Parathyroid adenoma (tissue), 2 donors: ENCODE measurements around the gene C2orf92.

ENCODE experiments used
- H2AFZ ChIP-seq: fragments of 300-600 bp; sonication (generic); one replicate; pipeline ENCODE4 v1.7.0; 2017; ENCODE audit warnings: antibody characterized with exemption, mild to moderate bottlenecking
- H3K27ac ChIP-seq: fragments of 300-600 bp; sonication (generic); one replicate; pipeline ENCODE4 v1.7.0; 2017
- H3K27me3 ChIP-seq: fragments of 300-600 bp; sonication (generic); one replicate; pipeline ENCODE4 v1.7.0; 2017; ENCODE audit warnings: low read length; ENCODE audit not compliant: control insufficient read depth, insufficient read depth
- H3K36me3 ChIP-seq: fragments of 300-600 bp; sonication (generic); one replicate; pipeline ENCODE4 v1.7.0; 2017; ENCODE audit warnings: low read length; ENCODE audit not compliant: control insufficient read depth, insufficient read depth
- H3K4me1 ChIP-seq: fragments of 300-600 bp; sonication (generic); one replicate; pipeline ENCODE4 v1.7.0; 2017; ENCODE audit warnings: control low read depth
- H3K4me2 ChIP-seq: fragments of 300-600 bp; sonication (generic); one replicate; pipeline ENCODE4 v1.7.0; 2017; ENCODE audit warnings: low read length
- H3K4me3 ChIP-seq: fragments of 300-600 bp; sonication (generic); one replicate; pipeline ENCODE4 v1.7.0; 2017; ENCODE audit warnings: low read depth, low read length
- H3K79me2 ChIP-seq: fragments of 300-600 bp; sonication (generic); one replicate; pipeline ENCODE4 v1.7.0; 2017; ENCODE audit warnings: control low read depth
- H3K9ac ChIP-seq: fragments of 300-600 bp; sonication (generic); one replicate; pipeline ENCODE4 v1.7.0; 2017; ENCODE audit warnings: mild to moderate bottlenecking
- H3K9me3 ChIP-seq: fragments of 300-600 bp; sonication (generic); one replicate; pipeline ENCODE4 v1.7.0; 2017; ENCODE audit warnings: low read length; ENCODE audit not compliant: control insufficient read depth
- CTCF ChIP-seq: fragments of 300-600 bp; sonication (generic); IDR thresholded peaks from one replicate; pipeline ENCODE4 v1.7.0; 2017; ENCODE audit warnings: antibody characterized with exemption, mild to moderate bottlenecking
- donor health status: primary hyperparathyroidism.

C2orf92 gene

GRCh38 chr2:97701851-97702465 lies 32.4 kb downstream of the C2orf92 start:
- H3K27ac ChIP-seq = no peak overlapping the region
- TF ChIP-seq CTCF = no peak

GRCh38 chr2:97702731-97703470 lies 33.4 kb downstream of the C2orf92 start:
- TF ChIP-seq CTCF = no peak
- Histone ChIP-seq H3K79me2 (no peaks in the 10 kb centered on the region), H3K9me3 (no peaks in the 10 kb centered on the region), H3K27me3 (no peaks in the 10 kb centered on the region), H3K4me3 (no peak overlapping the region), H3K9ac (no peak overlapping the region), H3K4me1 (no peaks in the 10 kb centered on the region), H3K36me3 (no peaks in the 10 kb centered on the region), H3K27ac (no peak overlapping the region), H2AFZ (no peak overlapping the region), H3K4me2 (no peak overlapping the region)

More at GRCh38 chr2:97701851-97702465, 32.4 kb downstream of the C2orf92 start:
- Histone ChIP-seq H3K79me2 (no peaks in the 10 kb centered on the region), H3K9me3 (no peaks in the 10 kb centered on the region), H3K4me3 (no peak overlapping the region), H3K9ac (no peak overlapping the region), H3K36me3 (no peaks in the 10 kb centered on the region), H3K27me3 (no peaks in the 10 kb centered on the region), H3K4me1 (no peaks in the 10 kb centered on the region), H3K4me2 (no peak overlapping the region), H2AFZ (no peak overlapping the region)

- Histone ChIP-seq H3K4me2 (no peak overlapping the region), H3K9me3 (no peaks in the 10 kb centered on the region), H3K4me3 (no peak overlapping the region), H3K27me3 (no peaks in the 10 kb centered on the region), H2AFZ (no peak overlapping the region), H3K36me3 (no peaks in the 10 kb centered on the region), H3K79me2 (no peaks in the 10 kb centered on the region), H3K27ac (no peak overlapping the region), H3K4me1 (no peaks in the 10 kb centered on the region), H3K9ac (no peak overlapping the region)
- no peak for TF ChIP-seq CTCF
These were observed 34.2 kb downstream of the C2orf92 start for GRCh38 chr2:97703741-97704140.

DNA sequence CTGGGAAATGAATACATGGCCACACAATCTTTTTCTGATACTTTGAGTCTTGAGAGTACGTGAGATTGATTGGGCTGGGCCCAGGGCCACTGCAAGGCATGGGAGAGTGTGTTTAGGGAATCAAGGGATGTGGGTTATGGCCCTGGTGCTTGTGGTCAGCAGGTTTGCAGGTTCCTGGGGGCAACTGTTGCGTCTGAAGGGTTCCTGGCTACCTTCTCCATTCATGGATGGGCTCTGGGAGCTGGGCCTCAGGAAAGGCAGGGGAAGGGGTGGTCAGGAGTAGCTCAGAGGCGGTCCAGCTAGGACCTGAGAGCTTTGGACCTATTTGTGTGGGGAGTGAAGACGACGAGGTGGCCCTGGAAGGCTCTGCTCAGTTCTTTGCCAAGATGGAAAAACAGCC lies 35.5 kb downstream of the C2orf92 start:
- no peak overlapping the region for H3K4me2 ChIP-seq
- H2AFZ ChIP-seq = no peak overlapping the region
- H3K9ac ChIP-seq = no peak overlapping the region
- no peak for TF ChIP-seq CTCF
- H3K36me3 ChIP-seq = no peaks in the 10 kb centered on the region
- H3K4me3 ChIP-seq = no peak overlapping the region
- H3K9me3 ChIP-seq = no peaks in the 10 kb centered on the region
- no peak overlapping the region for H3K27ac ChIP-seq
- H3K4me1 ChIP-seq = no peaks in the 10 kb centered on the region
- H3K27me3 ChIP-seq = no peaks in the 10 kb centered on the region
- H3K79me2 ChIP-seq = no peaks in the 10 kb centered on the region
